HepG2 (cell line): Measurements from ENCODE around the gene MAP2K1. TPM values are rescaled to one million over a fixed set of nuclear protein-coding genes. Genes with fewer than 3 reads are reported as not detected.

Source experiments
- ATAC-seq: fragments of 200-7000 bp; cut with Tn5 transposase; 3 replicates; pipeline ENCODE4 v1.9.1; 2020; ENCODE audit warnings: mild to moderate bottlenecking, moderate library complexity
- BruUV-seq: library from RNA; stranded (reverse); fragments of 400-500 nt; replicated peaks from 2 replicates; lab custom pipeline; 2021; lab: Mats Ljungman, UMichigan
- CTCF ChIA-PET: fragments of 300-600 bp; formaldehyde crosslinking; extraction: SDS; loops from one replicate; lab custom pipeline; 2021; ENCODE audit warnings: low total read pairs, inconsistent platforms, low intra/inter-chr PET ratio; lab: Yijun Ruan, JAX
- POLR2A ChIA-PET: fragments of 350-600 bp; sonication (Branson Sonifier 250); formaldehyde crosslinking; loops from one replicate; lab custom pipeline; 2020; ENCODE audit warnings: antibody characterized with exemption, inconsistent platforms; lab: Yijun Ruan, JAX
- DNase-seq: peaks from one replicate; pipeline ENCODE4 v3.0.0-alpha.2; 2015; ENCODE audit warnings: low spot score
- FAIRE-seq: peaks from 3 replicates; lab custom pipeline; 2011; peaks lifted over from hg19 to GRCh38; lab: Jason Lieb, UNC
- H2AFZ ChIP-seq: one replicate; pipeline ENCODE4 v1.6.1; 2011; ENCODE audit warnings: low read length, inconsistent platforms
- H3K27ac ChIP-seq: fragments of 300-600 bp; 3 replicates; pipeline ENCODE4 v1.8.0; 2011; ENCODE audit warnings: mixed run types, mild to moderate bottlenecking, mixed read lengths, low read length, inconsistent platforms; ENCODE audit not compliant: insufficient read depth; ENCODE audit errors: extremely low read length
- H3K27me3 ChIP-seq, 2 experiments: fragments of 200-600 bp in 1 of 2; 2 replicates in 1 of 2; 3 replicates in 1 of 2; pipeline versions ENCODE4 v1.6.0 to v1.8.0; 2011; ENCODE audit warnings: low read length in 2 of 2, mild to moderate bottlenecking in 2 of 2, moderate library complexity in 2 of 2, inconsistent platforms in 1 of 2; ENCODE audit not compliant: insufficient read depth in 2 of 2, control insufficient read depth in 1 of 2
- H3K36me3 ChIP-seq, 2 experiments: fragments of 200-600 bp in 1 of 2; replicated peaks in 1 of 2; 2 replicates in 1 of 2; 3 replicates in 1 of 2; pipeline versions ENCODE4 v1.5.1 to v1.8.0; 2011; ENCODE audit warnings: low read length in 2 of 2, inconsistent platforms in 1 of 2; ENCODE audit not compliant: insufficient read depth in 2 of 2, control insufficient read depth in 1 of 2
- H3K4me1 ChIP-seq: 2 replicates; pipeline ENCODE4 v1.5.1; 2012; ENCODE audit warnings: low read length, inconsistent platforms; ENCODE audit not compliant: insufficient read depth
- H3K4me2 ChIP-seq: 2 replicates; pipeline ENCODE4 v1.6.0; 2011; ENCODE audit warnings: low read depth, low read length, inconsistent platforms
- H3K4me3 ChIP-seq, 3 experiments: fragments of 200-600 bp in 1 of 3; sonication (generic), shearing (Covaris generic) in 1 of 3; replicated peaks in 1 of 3; 2 replicates each; pipeline ENCODE4 v1.5.1; 2011 to 2016; ENCODE audit warnings: low read length in 3 of 3, inconsistent platforms in 2 of 3, low read depth in 2 of 3, mild to moderate bottlenecking in 2 of 3, control low read depth in 1 of 3, mixed read lengths in 1 of 3; ENCODE audit not compliant: insufficient read depth in 1 of 3
- H3K79me2 ChIP-seq: one replicate; pipeline ENCODE4 v1.6.1; 2011; ENCODE audit warnings: low read length, inconsistent platforms; ENCODE audit not compliant: insufficient read depth
- H3K9ac ChIP-seq: 2 replicates; pipeline ENCODE4 v1.6.0; 2011; ENCODE audit warnings: mild to moderate bottlenecking, low read depth, low read length, inconsistent platforms; ENCODE audit not compliant: insufficient read depth
- H3K9me3 ChIP-seq: 2 replicates; pipeline ENCODE4 v1.5.1; 2012; ENCODE audit warnings: mild to moderate bottlenecking, low read length
- H4K20me1 ChIP-seq: 2 replicates; pipeline ENCODE4 v1.6.0; 2011; ENCODE audit warnings: inconsistent platforms, mild to moderate bottlenecking, low read length, moderate library complexity; ENCODE audit not compliant: insufficient read depth
- FOSL1 ChIP-seq: sonication (generic); formaldehyde crosslinking; IDR thresholded peaks from 2 replicates; pipeline ENCODE4 v1.9.0; 2021; ENCODE audit warnings: missing genetic modification reagents, borderline replicate concordance
- MYNN ChIP-seq: sonication (generic); formaldehyde crosslinking; IDR thresholded peaks from 2 replicates; pipeline ENCODE4 v1.4.0; 2020; ENCODE audit warnings: mild to moderate bottlenecking, low read depth, missing genetic modification reagents
- TMF1 ChIP-seq: sonication (generic); formaldehyde crosslinking; IDR thresholded peaks from 2 replicates; pipeline ENCODE4 v1.8.1; 2022; ENCODE audit warnings: low read depth, missing genetic modification reagents
- ZMYM4 ChIP-seq: sonication (generic); formaldehyde crosslinking; IDR thresholded peaks from 2 replicates; pipeline ENCODE4 v1.8.1; 2023; ENCODE audit warnings: mild to moderate bottlenecking, missing genetic modification reagents
- ZNF143 ChIP-seq: sonication (generic); formaldehyde crosslinking; IDR thresholded peaks from 2 replicates; pipeline ENCODE4 v1.4.0; 2020; ENCODE audit warnings: missing genetic modification reagents
- WGBS: methylation state at CpG from one replicate; pipeline ENCODE4 v1.1.6; 2017; ENCODE audit warnings: low lambda C conversion rate; 5-methylcytosine and 5-hydroxymethylcytosine counted together
- in situ Hi-C: cut with HindIII; loops from 2 replicates; pipeline ENCODE4 v1.10.0; 2017; ENCODE audit warnings: low pct_unique_long_range_greater_than_20kb; ENCODE audit not compliant: extremely low pct_ligation_motif_present
- intact Hi-C: fragments of 100-400 bp; cut with micrococcal nuclease; formaldehyde crosslinking; loops from one replicate; pipeline ENCODE4 v1.10.0; 2022; ENCODE audit not compliant: unreplicated experiment
- polyA plus RNA-seq, 8 experiments: library from polyadenylated mRNA; depleted of rRNA in 3 of 8; stranded (reverse) in 7 of 8; unstranded in 1 of 8; fragments of >200 nt; fragmentation: Illumina TruSeq in 4 of 8; extraction: Trizol in 4 of 8; gene quantifications; 2 replicates each; pipeline versions ENCODE4 v1.2.1 to v1.2.3, GENCODE V29; 2011 to 2016; ENCODE audit warnings: low read depth in 4 of 8, missing spikeins in 1 of 8, mixed read lengths in 1 of 8; ENCODE audit not compliant: insufficient read depth in 1 of 8
- total RNA-seq, 5 experiments: library from RNA; depleted of rRNA; stranded (reverse); fragments of >200 nt; fragmentation: Illumina TruSeq; extraction: Trizol; gene quantifications; 2 replicates each; pipeline ENCODE4 v1.2.3, GENCODE V29; 2016; ENCODE audit warnings: low read depth in 1 of 5
- TF ChIP-seq, protein P1 (sequence below): sonication (generic); formaldehyde crosslinking; IDR thresholded peaks from 2 replicates; pipeline ENCODE4 v1.5.0; 2020; ENCODE audit warnings: missing genetic modification reagents, mild to moderate bottlenecking, borderline replicate concordance

MAP2K1 gene
- total and polyA plus RNA-seq, 2 of the 13 experiments (the other 11 are each of a cell fraction or from before 2014, with no cell fraction given) = 24.1 to 49.2 TPM

DNA sequence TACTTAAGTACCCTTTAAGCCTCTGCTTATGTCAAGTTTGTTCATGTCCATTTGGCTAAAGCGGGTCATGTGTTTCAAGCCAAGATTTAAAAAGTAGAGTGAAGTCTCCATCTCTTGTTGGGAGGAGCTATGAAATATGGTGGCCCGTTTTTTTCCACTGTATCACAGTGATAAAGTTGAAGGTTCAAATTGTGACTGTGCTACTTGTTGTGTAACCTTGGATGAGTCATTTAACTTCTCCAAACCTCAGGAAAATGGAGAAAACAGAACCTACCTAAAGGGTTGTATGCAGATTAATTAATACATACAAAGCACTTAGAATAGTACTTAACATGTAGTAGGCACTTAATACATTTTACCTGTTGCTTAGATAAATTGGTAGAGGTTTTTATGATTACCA lies 67.4 kb downstream of the MAP2K1 start (continued):
- TF ChIP-seq ZMYM4 (CRISPR knock-in tag) (no peak), FOSL1 (CRISPR knock-in tag) (0 out of 2 replicates have a peak, but pooled peaks have one; percentile 43), TMF1 (CRISPR knock-in tag) (no peak)
- TF ChIP-seq, all 625 proteins: peak for 8

DNA sequence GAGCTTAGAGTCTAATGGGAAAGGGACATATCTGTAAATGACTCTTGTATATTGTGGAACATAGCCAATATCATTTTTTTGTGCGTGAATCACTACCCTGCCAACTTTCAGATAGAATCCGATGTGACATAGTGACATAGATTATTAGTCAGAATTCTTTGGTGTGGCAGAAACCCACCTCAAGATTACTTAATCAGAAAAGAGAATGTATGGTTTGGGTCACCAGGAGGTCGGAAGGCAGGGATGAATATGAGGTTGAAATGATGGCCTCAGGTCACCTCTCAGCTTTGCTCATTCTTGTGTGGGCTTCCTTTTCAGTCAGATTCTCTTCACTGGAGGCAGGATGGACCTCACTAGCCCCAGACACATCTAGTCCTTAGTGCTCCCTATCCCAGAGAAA lies 69.5 kb downstream of the MAP2K1 start:
- intact Hi-C loops = no loop called here
- Histone ChIP-seq H3K4me3 (no peak overlapping the region), H3K27ac (no peak overlapping the region), H3K79me2 (no peaks in the 10 kb centered on the region), H3K36me3 (peaks cover 4 to 21% of the 10 kb centered on the region in 2 experiments; a peak in 2 of 5 replicates), H3K4me1 (peaks cover 27% of the 10 kb centered on the region), H3K4me2 (no peak overlapping the region), H3K9me3 (no peaks in the 10 kb centered on the region), H2AFZ (no peak overlapping the region), H3K9ac (no peak overlapping the region), H3K27me3 (no peaks in the 10 kb centered on the region), H4K20me1 (no peaks in the 10 kb centered on the region)
- POLR2A ChIA-PET = interaction anchor here (0.7 kb wide), 1 partner anchor 15 kb away, joined by 3 read pairs; no protein-coding TSS in a partner anchor
- CTCF ChIA-PET = no interaction called here
- in situ Hi-C loops = no loop called here
- FAIRE-seq = no peak
- no peak for DNase-seq
- BruUV-seq = no TSS peak
- WGBS = 97% methylated on average over 3 of the region's 3 CpGs
- no peak for ATAC-seq
- TF ChIP-seq MYNN (no peak), ZNF143 (CRISPR knock-in tag) (no peak)
- TF ChIP-seq, protein P1, sequence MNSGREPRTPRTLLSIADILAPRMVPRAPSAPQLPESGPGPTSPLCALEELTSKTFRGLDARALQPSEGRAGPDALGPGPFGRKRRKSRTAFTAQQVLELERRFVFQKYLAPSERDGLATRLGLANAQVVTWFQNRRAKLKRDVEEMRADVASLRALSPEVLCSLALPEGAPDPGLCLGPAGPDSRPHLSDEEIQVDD (CRISPR knock-in tag) = no peak
